ENCODE measurements around the gene CIZ1. TPM values are rescaled to one million over a fixed set of nuclear protein-coding genes. Genes with fewer than 3 reads are reported as not detected.

CIZ1 gene
- total RNA-seq, 1 donor from 2014 or later = 100.0 TPM

GRCh38 chr9:128214571-128215490, 23.5 kb upstream of the CIZ1 start:
- no peak for DNase-seq (ENCODE audit: low spot score)

DNA sequence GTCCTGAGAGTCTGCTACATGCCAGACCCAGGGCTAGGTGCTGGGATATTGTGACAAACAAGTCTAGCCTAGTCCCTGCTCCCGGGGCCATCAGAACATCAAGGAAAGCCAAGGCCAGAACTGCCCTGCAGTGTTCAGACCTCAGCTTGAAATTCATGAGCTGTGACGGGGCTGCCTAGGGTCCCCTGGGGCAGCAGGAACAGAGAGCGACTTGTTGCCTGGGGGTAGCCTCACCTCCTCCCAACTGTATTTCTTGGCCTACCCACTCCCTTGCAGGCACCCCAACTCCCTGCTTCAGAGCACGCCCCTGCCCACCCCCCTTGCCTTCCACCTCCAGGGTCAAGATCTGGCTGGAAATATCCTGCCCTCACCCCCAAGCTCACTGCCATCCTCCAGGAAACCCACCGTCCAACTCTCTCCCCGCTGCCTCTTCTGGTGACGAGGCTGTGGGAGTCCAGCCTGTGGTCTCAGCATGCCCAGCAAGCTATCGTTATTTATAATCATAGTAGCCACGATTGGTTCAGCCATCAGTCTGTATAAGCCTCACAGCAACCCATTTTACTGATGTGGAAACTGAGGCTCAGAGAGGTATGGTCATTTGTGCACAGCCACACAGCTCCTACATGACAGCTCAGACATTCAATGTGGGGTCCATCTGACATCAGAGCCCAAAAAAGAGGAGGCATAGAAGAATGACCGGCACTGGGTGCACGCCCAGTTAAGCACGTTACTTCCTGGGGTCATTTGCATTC, 22.6 kb upstream of the CIZ1 start:
- no peak for DNase-seq (ENCODE audit: low spot score)

- no peak for DNase-seq (ENCODE audit: low spot score)
Measured at GRCh38 chr9:128211981-128212281, 20.6 kb upstream of the CIZ1 start.

DNA sequence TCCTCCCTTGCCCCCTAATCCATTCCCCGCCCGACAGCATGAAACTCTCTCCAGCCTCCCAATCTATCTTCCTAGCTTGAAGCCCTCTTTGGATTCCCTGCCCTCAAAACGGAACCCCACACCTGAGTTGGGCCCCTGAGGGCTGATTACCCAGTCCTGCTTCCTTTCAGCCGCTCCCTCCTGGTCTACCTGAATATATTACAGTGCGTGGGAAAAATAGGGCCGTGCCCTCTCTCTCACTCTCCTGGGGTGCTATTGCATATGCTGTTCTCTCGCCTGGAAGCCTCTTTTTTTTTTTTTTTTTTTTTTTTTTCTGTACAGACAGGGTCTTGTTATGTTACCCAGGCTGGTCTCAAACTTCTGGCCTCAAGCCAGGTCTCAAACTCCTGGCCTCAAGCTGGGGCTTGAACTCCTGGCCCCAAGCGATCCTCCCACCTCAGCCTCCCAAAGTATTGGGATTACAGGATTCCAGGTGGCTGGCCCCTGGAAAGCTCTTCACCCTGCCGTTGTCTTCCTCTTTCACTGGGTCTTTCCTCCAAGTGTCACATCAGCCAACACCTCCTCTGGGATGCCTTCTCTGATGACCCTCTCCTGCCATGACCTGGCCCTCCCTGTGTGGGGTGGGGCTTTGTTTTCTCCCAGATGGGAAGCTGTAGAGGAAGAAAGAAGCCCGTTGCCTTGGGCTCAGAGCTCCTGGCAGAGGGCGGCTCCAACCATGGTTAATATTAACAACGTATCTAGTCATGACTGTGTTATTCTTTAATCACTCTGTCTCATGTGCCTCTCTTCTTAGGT, 20.0 kb upstream of the CIZ1 start:
- no peak for DNase-seq (ENCODE audit: low spot score)

- no peak for DNase-seq (ENCODE audit: low spot score)
Measured at GRCh38 chr9:128208946-128209669, 17.7 kb upstream of the CIZ1 start.

DNA sequence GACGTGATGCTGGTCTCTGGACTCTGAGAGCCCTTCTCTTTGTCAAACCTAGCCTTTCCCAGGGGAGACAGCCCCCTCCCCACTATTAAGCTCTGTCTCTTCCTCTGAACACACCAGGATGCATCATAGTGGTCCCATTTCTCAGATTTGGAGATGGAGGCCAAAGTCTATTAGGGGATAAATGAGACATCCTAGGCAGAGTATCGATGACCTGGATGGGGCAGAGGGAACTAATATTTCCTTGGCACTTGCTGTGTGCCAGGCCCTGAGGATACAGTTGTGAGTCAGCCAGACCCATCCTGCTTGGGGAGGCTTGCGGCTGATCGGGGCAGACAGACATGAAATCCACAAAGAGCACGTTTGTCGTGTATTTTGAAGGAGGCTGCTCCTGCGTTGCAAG, 17.0 kb upstream of the CIZ1 start:
- no peak for DNase-seq (ENCODE audit: low spot score)

DNA sequence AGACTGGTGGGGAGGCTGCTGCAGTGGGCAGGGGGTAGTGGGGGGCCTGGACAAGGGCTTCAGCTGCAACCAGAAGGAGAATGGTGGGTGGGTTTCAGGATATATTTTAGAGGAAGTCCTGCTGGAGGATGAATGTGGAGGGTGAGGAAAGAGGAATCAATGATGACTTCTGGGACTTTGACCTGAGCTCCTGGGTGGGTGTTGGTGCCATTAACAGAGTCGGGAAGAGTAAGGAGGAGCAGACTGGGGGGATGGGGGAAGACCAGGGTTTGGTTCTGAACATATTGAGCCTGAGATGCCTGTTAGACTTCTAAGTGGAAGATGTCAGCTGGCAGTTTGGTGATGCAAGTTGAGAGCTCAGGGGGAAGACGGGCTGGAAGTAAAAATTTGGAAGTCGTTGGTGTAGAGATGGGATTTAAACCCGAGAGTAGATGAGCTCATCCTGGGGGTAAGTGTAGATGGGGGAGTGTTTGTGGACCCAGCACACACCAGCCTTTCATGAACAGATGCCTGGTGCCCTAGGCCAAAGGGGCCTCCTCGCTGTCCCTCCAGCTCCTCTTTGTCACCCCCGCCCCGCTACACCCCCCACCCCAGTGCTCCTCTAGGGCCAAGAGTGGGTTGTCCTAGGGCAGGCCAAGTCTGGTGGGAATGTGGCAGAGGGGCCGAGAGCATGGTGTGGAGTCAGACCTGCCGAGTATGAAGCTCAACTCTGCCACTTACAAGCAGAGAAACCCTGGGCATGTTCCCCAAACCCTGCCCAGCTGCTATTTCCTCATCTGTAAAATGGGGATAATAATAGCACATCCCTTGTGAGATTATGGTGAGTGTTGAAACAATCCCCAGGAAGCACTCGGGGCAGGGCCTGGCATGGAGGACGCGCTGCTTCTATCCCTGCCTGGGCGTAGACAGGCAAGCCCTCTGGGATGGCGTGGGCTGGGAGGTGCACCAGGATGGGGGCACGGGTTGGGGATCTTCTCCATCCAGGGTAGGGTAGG, 15.8 kb upstream of the CIZ1 start:
- no peak for DNase-seq (ENCODE audit: low spot score)

DNA sequence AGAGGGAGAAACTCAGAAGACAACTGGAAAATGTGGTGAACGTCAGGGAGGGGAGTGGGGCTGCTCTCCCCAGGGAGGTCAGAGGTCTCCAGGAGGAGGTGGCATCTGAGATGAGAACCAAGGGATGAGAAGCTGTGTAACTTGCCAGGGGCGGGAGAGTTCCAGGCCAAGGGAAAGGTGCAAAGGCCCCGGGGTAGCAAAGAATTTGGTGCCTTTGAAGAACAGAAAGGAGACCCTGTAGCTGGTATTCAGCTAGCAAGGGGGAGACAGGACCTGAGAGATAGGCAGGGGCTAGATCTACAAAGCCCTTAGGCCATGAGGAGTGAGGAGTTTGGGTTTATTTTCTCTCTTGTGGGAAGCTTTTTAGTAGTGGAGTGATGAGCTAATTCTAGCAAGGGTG, 15.1 kb upstream of the CIZ1 start:
- no peak for DNase-seq (ENCODE audit: low spot score)

GRCh38 chr9:128205296-128205944, 14.0 kb upstream of the CIZ1 start:
- DNase-seq (ENCODE audit: low spot score) = no peak

GRCh38 chr9:128204858-128205257, 13.5 kb upstream of the CIZ1 start:
- DNase-seq (ENCODE audit: low spot score) = no peak

GRCh38 chr9:128203707-128204551, 12.6 kb upstream of the CIZ1 start:
- DNase-seq (ENCODE audit: low spot score) = no peak

DNA sequence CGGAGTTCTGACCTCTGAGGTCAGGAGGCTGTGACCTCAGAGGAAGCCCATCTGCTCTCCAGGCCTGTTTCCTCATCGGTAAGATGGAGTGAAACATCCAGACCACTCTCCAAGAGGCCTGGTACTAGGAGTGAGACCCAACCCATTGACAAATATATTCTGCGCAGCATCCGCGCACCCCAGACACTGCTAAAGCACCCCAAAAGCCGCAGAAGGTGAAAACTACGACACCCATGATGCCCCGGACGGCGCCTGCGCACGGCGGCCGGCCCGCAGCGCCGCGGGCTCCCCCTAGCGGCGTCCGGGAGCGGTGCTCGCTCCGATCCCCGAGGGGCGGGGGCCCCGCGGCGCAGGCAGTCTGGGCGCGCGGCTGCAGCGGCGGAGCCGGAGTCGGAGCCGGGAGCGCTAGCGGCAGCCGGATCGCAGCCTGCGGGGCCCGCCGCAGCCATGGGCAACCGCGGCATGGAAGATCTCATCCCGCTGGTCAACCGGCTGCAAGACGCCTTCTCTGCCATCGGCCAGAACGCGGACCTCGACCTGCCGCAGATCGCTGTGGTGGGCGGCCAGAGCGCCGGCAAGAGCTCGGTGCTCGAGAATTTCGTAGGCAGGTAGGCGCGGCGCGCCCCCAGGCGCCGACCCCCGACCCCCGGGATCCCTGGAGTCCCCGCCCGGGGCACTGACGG, 11.8 kb upstream of the CIZ1 start, which contains the start of gene DNM1:
Gene DNM1, plus strand, starts transcription at position 356 of the 683 bp plus-strand sequence. Its CDS starts 92 bp downstream, at position 448.
- DNase-seq (ENCODE audit: low spot score) = no peak

- DNase-seq (ENCODE audit: low spot score) = no peak
Measured at GRCh38 chr9:128202648-128203023, 11.3 kb upstream of the CIZ1 start.

- no peak for DNase-seq (ENCODE audit: low spot score)
Measured at GRCh38 chr9:128201441-128202369, 10.3 kb upstream of the CIZ1 start.

GRCh38 chr9:128193469-128194096, 2.2 kb upstream of the CIZ1 start:
- no peak for DNase-seq (ENCODE audit: low spot score)
